Stimulated activated effector memory CD8-positive, alpha-beta T cell treated with anti-CD3 and anti-CD28 coated beads, Interleukin-12 subunit alpha, Interleukin-12 subunit beta, amount 100 ng/mL, for 72 hours (primary cell): Measurements from ENCODE around the gene HOXC6.
A peak's percentile ranks its signal among the peaks of the same experiment; 100 is the strongest.

ENCODE experiments used
- ATAC-seq: fragments of 150-1000 bp; cut with Tn5 transposase; 2 replicates; pipeline ENCODE4 v1.10.0; 2021
- DNase-seq, 2 donors: peaks; one replicate each; pipeline ENCODE4 v3.0.0; 2021 to 2022; ENCODE audit warnings: low spot score in 2 of 2
- H3K27ac Mint-ChIP-seq: one replicate; pipeline ENCODE4 v1.8.0; 2022; ENCODE audit warnings: mild to moderate bottlenecking, mixed read lengths
- H3K36me3 Mint-ChIP-seq: one replicate; pipeline ENCODE4 v1.8.0; 2022; ENCODE audit warnings: mild to moderate bottlenecking, mixed read lengths
- H3K4me1 Mint-ChIP-seq: one replicate; pipeline ENCODE4 v1.8.0; 2022; ENCODE audit warnings: mixed read lengths
- H3K4me3 Mint-ChIP-seq: one replicate; pipeline ENCODE4 v1.8.0; 2022; ENCODE audit warnings: mild to moderate bottlenecking, mixed read lengths
- H3K9me3 Mint-ChIP-seq: one replicate; pipeline ENCODE4 v1.8.0; 2022; ENCODE audit warnings: mixed read lengths

HOXC6 gene

DNA sequence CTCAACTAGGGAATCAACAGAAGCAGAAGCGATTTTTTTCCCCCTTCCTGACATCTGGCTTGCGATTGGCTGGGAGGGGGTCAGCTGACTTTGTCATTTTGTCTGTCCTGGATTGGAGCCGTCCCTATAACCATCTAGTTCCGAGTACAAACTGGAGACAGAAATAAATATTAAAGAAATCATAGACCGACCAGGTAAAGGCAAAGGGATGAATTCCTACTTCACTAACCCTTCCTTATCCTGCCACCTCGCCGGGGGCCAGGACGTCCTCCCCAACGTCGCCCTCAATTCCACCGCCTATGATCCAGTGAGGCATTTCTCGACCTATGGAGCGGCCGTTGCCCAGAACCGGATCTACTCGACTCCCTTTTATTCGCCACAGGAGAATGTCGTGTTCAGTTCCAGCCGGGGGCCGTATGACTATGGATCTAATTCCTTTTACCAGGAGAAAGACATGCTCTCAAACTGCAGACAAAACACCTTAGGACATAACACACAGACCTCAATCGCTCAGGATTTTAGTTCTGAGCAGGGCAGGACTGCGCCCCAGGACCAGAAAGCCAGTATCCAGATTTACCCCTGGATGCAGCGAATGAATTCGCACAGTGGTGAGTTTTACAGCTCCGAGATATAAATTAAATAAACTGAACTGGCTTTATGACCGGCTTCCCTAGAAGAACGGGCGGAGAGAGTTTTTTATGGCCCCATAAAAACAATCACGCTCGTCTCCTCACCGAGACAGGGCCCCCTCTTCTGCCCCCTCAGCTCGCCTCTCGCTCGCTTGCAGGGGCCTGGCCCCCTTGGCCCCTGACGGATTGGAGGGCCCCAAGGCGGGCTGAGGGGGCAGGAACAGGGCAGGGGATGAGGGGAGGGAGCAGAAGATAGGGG lies at the start of gene HOXC6:
HOXC6 (plus strand) TSS at position 127 of the 888 bp plus-strand sequence; CDS start at position 209, 82 bp downstream.
- H3K27ac Mint-ChIP-seq: no peak within 1 kb of the TSS
- no peaks in the 10 kb centered on the region for H3K9me3 Mint-ChIP-seq
- DNase-seq (no peak), ATAC-seq (no peak)
- H3K4me1 Mint-ChIP-seq: peaks cover 20% of the 10 kb centered on the region
- H3K36me3 Mint-ChIP-seq: peaks cover 6% of the 10 kb centered on the region
- H3K4me3 Mint-ChIP-seq: peak within 1 kb of the TSS; percentile 6

DNA sequence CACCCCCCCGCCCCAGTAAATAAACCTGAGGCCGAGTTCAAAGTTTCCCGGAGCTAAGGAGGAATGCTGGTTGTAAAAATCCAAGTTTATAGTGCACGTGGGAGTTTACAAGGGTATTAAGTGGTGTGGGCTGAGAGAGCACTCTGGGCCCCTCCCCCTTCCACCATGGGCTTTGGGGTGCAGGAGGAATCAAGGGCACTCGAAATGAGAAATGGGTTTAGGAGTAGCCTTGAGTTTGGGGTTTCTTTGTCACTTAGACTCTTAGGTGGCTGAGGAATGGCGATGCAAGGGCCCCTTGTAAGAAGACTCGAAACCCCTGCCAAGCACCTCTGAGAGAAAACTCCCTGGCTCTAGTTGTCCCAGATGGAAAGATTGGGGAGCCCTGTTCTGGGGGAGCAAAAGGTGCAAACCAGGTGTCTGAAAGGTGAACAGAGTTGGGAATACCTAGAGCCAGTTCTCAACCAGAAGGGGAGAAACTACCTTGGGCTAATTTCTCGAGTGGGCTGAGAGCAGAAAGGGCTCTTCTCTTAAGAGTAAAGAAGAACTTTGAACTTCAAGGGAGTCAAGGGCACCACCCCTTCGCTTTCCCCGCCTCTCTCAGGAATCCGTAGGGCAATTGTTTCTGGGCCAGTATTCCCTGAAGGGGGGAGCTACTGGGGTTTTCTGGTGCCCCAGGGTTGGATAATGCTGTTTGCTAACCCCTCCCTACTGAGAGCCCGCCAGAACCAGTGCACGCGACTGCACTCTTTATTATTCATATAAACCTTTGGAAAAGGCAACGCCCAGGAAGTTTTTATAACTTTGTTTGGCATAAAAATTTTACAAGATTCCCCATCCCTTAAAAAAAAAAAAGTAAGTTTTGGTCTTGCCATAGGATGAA lies 49.5 kb upstream of the HOXC6 start:
- no peak overlapping the region for H3K27ac Mint-ChIP-seq
- ATAC-seq (no peak), DNase-seq (no peak)
- H3K9me3 Mint-ChIP-seq: no peaks in the 10 kb centered on the region
- peaks cover 30% of the 10 kb centered on the region for H3K4me1 Mint-ChIP-seq
- peaks cover 4% of the 10 kb centered on the region for H3K36me3 Mint-ChIP-seq
- H3K4me3 Mint-ChIP-seq: no peak overlapping the region

DNA sequence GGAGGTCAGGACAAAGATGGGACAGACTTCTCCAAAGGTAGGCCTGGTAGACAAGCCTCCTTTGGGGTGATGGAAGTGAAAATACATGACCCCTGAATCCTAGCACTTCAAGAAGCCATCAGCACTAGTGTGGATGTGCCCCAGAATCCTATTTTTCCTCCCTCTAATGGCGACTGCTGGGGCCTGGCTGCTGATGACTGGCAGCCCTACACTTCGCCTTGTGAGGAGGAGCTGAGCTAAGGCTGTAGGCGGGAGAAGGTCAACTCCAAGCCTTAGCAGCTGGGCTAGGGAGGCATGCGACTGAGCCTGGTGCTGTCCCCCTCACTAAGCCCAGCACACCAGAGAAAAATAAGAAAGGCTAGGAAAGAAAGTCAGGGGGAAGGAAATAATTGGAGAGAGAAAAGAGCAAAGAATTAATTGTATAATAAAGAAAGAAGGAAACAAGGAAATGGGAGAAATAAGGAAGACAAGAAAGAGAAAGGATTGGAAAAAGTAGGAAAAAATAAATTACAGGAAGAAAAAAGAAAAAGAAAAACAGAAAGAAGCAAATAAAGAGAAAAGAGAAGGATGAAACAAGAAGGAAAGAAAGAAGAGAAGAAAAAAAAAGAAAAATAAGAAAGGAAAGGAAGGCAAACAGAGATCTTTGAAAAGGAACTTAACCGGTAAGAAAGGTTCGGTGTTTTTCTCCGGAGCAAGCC lies 48.0 kb upstream of the HOXC6 start:
- Mint-ChIP-seq H3K27ac (no peak overlapping the region), H3K4me3 (no peak overlapping the region), H3K36me3 (peaks cover 12% of the 10 kb centered on the region), H3K9me3 (no peaks in the 10 kb centered on the region), H3K4me1 (peaks cover 33% of the 10 kb centered on the region)
- DNase-seq (no peak), ATAC-seq (no peak)

DNA sequence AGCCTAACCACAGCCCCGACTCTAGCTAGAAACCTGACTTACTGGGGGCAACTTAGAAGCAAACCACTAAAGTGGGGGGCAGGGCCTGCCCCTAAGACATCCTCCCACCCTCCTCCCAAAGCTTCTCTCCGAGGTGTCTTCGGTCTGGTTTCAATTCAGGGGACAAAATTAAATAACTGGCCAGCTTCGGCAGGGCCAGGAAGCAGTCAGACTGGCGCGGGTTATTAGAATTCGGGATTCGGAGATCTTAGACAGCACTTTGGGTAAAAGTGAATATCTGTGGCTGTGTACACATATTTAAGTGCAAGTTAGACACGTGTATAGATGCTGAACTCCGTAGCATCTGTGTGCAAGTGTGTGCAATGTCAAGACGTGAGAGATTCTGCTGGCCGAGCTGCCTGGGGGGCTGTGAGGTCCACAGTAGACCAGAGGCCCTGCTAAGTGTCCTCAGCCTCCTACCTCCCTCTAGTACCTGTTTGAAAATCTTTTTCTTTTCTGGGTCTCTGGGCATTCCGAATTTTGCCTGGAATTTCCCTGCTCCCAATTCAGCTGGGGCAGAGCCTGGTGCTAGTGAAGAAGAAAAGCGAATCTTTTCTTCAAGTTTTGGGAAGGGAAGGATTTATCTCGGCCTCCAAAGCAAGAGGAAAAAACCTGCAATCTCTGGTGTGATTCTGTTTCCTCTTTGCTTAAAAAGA lies 47.3 kb upstream of the HOXC6 start:
- H3K4me1 Mint-ChIP-seq: peaks cover 32% of the 10 kb centered on the region
- no peak overlapping the region for H3K4me3 Mint-ChIP-seq
- no peak overlapping the region for H3K27ac Mint-ChIP-seq
- no peak for DNase-seq
- no peaks in the 10 kb centered on the region for H3K9me3 Mint-ChIP-seq
- ATAC-seq: no peak
- peaks cover 13% of the 10 kb centered on the region for H3K36me3 Mint-ChIP-seq

DNA sequence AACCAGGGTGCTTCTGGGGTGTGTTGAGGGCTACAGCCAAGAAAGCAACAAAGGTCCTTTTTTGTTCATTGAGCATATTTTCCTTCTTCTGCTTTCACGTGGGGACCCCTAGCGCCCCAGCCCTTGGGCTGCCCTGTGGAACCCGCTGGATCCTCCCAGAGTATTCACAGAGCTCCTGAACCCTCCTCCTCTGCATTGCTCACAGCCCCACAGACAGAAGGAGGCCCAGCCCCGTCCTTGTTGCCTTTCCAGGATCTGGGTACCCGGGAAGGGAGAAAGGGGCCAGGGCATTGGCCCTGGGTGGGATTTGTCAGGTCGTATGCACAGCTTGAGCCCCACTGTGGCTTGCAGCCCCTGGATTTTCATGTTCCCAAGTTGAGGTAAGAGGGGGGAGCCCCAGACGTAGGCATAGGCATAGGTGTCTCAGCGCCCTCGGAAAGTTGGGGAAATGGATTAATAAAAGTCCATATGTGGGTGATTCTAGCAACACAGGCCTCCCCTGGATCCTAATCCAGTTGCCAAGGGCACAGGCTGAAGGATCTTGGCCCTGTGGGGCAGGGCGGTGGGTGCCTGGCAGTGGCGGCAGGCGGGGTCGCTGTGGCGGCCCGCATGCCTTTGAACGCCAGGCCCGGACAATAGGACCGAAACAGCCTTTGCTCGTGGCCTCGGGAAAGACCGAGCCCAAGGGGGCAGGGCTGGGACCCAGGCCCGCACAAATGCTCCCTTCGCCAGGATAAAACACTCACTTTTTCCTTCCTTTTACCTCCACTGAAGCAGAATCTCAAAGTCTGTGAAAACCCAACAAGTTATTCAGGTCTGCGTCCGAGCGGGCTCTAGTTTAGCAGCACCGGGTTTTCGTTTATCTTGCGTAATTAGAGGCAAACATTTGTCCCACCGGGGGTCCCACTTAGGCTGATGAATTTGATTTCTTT lies 46.3 kb upstream of the HOXC6 start:
- no peak for DNase-seq
- no peak overlapping the region for H3K4me3 Mint-ChIP-seq
- H3K9me3 Mint-ChIP-seq: no peaks in the 10 kb centered on the region
- peaks cover 13% of the 10 kb centered on the region for H3K36me3 Mint-ChIP-seq
- no peak for ATAC-seq
- no peak overlapping the region for H3K27ac Mint-ChIP-seq
- peaks cover 36% of the 10 kb centered on the region for H3K4me1 Mint-ChIP-seq

DNA sequence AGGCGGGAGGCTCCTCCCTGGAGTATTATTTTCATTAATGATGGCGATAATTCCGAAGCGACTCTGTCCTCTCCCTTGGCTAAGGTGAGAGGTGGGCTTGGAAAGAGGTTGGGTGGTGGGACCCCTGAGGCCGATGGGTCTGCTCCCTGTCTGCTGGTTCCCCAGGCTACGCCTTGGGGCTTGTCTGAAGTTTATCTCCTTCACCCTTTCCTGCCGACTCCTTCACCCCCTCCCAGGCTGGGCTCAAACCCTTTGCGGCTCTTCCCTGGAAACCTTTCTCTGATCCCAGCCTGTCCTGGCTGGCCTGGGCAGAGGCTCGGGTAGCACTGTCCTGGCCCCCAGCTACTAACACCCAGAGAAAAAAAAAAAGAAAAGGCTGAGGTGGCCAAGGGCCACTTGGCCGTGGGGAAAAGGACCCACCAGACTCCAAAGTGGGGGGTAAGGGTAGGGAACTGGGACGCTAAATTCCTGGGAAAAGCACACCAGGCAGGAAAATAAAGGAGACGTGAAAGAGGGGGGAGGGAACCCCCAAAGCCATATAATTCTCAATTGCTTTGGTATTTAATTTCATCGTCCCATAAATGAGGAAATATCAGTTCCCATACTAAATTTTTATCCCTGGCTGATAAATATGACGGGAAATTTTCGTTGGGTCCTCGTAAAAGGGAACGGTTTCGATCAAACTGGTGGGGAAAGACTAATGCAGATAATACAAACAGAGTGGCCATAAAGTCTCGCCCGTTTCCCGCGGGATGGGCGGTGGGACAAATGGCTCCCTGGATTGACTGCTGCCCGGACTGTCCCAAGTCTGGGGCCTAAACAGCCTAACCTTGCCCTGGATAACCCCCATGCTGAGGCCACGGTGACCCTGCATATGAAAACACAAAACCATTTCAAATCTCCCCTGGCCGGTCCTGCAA lies 45.3 kb upstream of the HOXC6 start:
- Mint-ChIP-seq H3K36me3 (peaks cover 13% of the 10 kb centered on the region), H3K4me3 (no peak overlapping the region), H3K4me1 (peaks cover 36% of the 10 kb centered on the region), H3K9me3 (no peaks in the 10 kb centered on the region), H3K27ac (no peak overlapping the region)
- DNase-seq (no peak), ATAC-seq (no peak)

DNA sequence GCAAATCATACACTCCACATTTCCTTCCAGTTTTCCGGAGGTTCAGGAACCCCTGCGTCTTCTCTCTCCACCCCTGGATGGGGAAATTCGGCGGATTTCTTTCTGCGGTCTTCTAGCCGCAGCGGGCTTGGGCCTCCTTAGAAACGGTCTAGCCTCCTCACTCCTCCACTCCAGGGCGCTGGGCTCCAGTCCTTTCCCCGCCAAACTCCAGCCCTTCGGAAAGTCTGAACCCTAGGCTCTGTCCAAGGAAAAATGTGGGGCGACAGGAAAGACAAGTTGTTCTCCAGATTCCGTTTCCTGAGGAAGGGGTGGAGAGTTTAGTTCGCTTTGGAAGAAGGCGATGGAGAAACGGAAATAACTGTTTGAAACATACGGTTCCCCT lies 44.7 kb upstream of the HOXC6 start:
- Mint-ChIP-seq H3K27ac (no peak overlapping the region), H3K4me3 (no peak overlapping the region), H3K9me3 (no peaks in the 10 kb centered on the region), H3K4me1 (peaks cover 35% of the 10 kb centered on the region), H3K36me3 (peaks cover 13% of the 10 kb centered on the region)
- ATAC-seq (no peak), DNase-seq (no peak)

DNA sequence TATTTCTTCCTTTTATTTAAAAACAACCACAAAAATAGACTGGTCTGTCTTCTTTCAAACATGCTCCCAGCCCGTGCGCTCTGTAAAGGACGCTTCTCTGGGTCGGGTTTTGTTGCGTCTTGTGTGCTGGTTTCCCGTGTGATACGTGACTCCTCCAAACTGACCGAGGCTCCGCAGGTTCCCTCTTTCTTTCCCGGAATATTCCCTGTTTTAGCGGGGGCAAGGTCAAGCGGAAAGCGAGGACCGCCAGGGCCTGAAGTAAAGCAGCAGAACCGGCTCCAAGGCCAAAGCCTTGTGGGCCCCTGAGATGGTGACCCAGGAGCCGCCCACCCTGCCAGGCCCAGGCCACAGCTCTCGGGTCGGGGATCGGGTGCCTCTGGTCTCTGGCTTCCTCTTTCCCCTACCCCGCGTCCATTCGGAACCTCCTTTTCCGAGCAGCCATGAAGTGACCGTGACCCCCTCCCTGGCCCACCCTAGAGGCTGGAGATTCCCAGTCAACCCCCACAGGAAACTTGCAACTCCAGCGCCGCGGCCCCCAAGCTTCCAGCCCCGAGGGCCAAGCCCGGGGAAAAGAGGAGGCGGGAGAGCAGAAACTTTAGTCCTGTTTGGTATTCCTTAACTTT lies 44.2 kb upstream of the HOXC6 start:
- Mint-ChIP-seq H3K36me3 (peaks cover 13% of the 10 kb centered on the region), H3K9me3 (no peaks in the 10 kb centered on the region), H3K4me3 (no peak overlapping the region), H3K4me1 (peaks cover 39% of the 10 kb centered on the region), H3K27ac (no peak overlapping the region)
- ATAC-seq (no peak), DNase-seq (no peak)

DNA sequence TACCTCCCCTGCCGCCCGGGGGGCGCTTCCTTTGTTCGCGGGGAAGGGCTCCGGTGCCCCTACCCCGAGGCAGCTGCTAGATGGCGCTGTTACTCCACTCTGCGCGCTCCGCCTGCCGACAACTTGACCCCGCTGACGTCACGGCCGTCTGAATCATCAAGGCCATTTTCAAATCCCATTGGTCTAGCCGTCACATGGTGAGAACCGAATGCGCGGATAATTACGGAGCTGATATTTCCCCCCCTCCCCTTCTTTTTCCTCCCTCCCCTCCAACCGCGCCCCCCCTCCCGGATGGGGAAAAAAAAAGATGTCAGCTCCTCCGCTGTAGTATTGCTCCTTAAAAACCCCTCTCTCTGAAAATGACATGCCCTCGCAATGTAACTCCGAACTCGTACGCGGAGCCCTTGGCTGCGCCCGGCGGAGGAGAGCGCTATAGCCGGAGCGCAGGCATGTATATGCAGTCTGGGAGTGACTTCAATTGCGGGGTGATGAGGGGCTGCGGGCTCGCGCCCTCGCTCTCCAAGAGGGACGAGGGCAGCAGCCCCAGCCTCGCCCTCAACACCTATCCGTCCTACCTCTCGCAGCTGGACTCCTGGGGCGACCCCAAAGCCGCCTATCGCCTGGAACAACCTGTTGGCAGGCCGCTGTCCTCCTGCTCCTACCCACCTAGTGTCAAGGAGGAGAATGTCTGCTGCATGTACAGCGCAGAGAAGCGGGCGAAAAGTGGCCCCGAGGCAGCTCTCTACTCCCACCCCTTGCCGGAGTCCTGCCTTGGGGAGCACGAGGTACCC lies 43.1 kb upstream of the HOXC6 start, which contains the start of gene HOXC10:
HOXC10 (plus strand) TSS at position 246 of the 791 bp plus-strand sequence; CDS start at position 360, 114 bp downstream.
- no peak within 1 kb of the TSS for H3K27ac Mint-ChIP-seq

DNA sequence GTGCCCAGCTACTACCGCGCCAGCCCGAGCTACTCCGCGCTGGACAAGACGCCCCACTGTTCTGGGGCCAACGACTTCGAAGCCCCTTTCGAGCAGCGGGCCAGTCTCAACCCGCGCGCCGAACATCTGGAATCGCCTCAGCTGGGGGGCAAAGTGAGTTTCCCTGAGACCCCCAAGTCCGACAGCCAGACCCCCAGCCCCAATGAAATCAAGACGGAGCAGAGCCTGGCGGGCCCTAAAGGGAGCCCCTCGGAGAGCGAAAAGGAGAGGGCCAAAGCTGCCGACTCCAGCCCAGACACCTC lies 42.6 kb upstream of the HOXC6 start:
- Mint-ChIP-seq H3K4me3 (peak overlapping the region; percentile 63), H3K9me3 (no peaks in the 10 kb centered on the region), H3K36me3 (peaks cover 9% of the 10 kb centered on the region), H3K27ac (no peak overlapping the region), H3K4me1 (peaks cover 54% of the 10 kb centered on the region)
- no peak for ATAC-seq
- no peak for DNase-seq

More for the DNA sequence above, 43.1 kb upstream of the HOXC6 start, which contains the start of gene HOXC10:
- DNase-seq: peak; percentile 80 to 93
- no peaks in the 10 kb centered on the region for H3K9me3 Mint-ChIP-seq
- H3K4me3 Mint-ChIP-seq: peak within 1 kb of the TSS; percentile 63
- peaks cover 49% of the 10 kb centered on the region for H3K4me1 Mint-ChIP-seq
- peaks cover 12% of the 10 kb centered on the region for H3K36me3 Mint-ChIP-seq
- peak; percentile 79 for ATAC-seq

DNA sequence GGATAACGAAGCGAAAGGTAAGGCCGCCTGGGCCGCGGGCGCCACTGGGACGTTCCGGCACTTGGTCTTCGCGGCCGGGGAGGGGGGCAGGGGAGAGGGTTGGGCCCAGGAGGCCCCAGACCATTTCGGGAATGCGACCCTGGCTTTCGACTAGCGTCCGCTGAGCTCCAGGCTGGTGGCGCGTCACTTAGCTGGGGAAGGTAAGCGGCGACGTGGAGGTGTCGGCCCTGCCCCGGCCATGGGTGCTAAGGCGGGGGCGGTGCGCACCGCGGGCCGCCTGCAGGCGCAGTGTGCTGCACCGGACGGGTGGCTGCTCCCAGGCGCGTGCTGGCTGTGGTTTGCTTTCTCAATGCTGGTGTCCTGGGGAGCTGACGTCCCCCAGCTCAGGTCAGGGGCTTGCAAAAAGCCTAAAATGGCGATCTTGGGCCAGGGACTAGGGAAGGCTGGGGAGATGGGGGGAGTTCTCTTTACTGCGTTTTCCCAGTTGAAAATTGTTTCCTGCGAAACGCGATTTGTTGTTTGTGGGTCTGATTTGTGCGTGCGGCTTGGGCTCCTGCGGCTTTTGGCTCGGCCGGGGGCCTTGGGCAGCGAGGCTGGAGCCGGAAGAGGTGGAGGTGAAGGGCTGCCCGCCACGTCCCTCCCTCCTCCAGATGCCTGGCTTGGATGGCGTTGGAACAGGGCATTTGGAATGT lies 42.1 kb upstream of the HOXC6 start:
- peak overlapping the region; percentile 63 for H3K4me3 Mint-ChIP-seq
- no peak overlapping the region for H3K27ac Mint-ChIP-seq
- H3K4me1 Mint-ChIP-seq: peaks cover 59% of the 10 kb centered on the region

More for the DNA sequence above, 42.1 kb upstream of the HOXC6 start:
- no peaks in the 10 kb centered on the region for H3K9me3 Mint-ChIP-seq
- DNase-seq (no peak), ATAC-seq (peak; percentile 66)
- H3K36me3 Mint-ChIP-seq: peaks cover 9% of the 10 kb centered on the region
